Vagina (tissue), 2 donors: ENCODE results near the gene ADD3. TPM values are rescaled to one million over a fixed set of nuclear protein-coding genes. Genes with fewer than 3 reads are reported as not detected.
A peak's percentile ranks its signal among the peaks of the same experiment; 100 is the strongest.

Source experiments
- DNase-seq, 2 donors: peaks; one replicate each; pipeline ENCODE4 v3.0.0-alpha.2; 2017; ENCODE audit errors: extremely low spot score in 2 of 2
- H3K27ac ChIP-seq: fragments of 200-600 bp; sonication (generic); one replicate; pipeline ENCODE4 v1.5.1; 2019
- H3K27me3 ChIP-seq: fragments of 200-600 bp; sonication (generic); one replicate; pipeline ENCODE4 v1.5.1; 2019
- H3K36me3 ChIP-seq, 2 donors: fragments of 200-600 bp; sonication (generic); one replicate each; pipeline ENCODE4 v1.5.1; 2017 to 2019
- H3K4me1 ChIP-seq: fragments of 200-600 bp; sonication (generic); one replicate; pipeline ENCODE4 v1.5.1; 2019
- H3K4me3 ChIP-seq, 2 donors: fragments of 200-600 bp; sonication (generic); 1 replicate in 1 of 2; 2 replicates in 1 of 2; pipeline ENCODE4 v1.5.1; 2016 to 2019
- H3K9me3 ChIP-seq: fragments of 200-600 bp; sonication (generic); one replicate; pipeline ENCODE4 v1.5.1; 2019
- CTCF ChIP-seq, 3 experiments: fragments of 450-650 bp in 2 of 3; fragments of 200-600 bp in 1 of 3; sonication (generic) in 1 of 3; IDR thresholded peaks; one replicate each; pipeline ENCODE4 v1.5.1; 2017 to 2019; ENCODE audit warnings: antibody characterized with exemption in 3 of 3, mild to moderate bottlenecking in 2 of 3, moderate library complexity in 2 of 3
- POLR2A ChIP-seq, 2 donors: fragments of 450-650 bp; IDR thresholded peaks; one replicate each; pipeline ENCODE4 v1.6.1; 2017; ENCODE audit warnings: antibody characterized with exemption in 2 of 2, mild to moderate bottlenecking in 2 of 2, moderate library complexity in 2 of 2
- POLR2AphosphoS5 ChIP-seq, 2 donors: sonication (generic); formaldehyde crosslinking; IDR thresholded peaks; one replicate each; pipeline ENCODE4 v1.9.0; 2017; ENCODE audit warnings: antibody characterized with exemption in 2 of 2, mild to moderate bottlenecking in 2 of 2, low read depth in 1 of 2; ENCODE audit not compliant: insufficient read depth in 1 of 2
- intact Hi-C: fragments of 100-400 bp; cut with DNase I; formaldehyde crosslinking; loops from one replicate; pipeline ENCODE4 v1.15.1; 2023
- total RNA-seq: library from RNA; depleted of rRNA; stranded (reverse); fragments of >200 nt; gene quantifications from one replicate; pipeline ENCODE4 v1.2.3, GENCODE V29; 2016

The ADD3 gene
- total RNA-seq = 114 TPM

DNA sequence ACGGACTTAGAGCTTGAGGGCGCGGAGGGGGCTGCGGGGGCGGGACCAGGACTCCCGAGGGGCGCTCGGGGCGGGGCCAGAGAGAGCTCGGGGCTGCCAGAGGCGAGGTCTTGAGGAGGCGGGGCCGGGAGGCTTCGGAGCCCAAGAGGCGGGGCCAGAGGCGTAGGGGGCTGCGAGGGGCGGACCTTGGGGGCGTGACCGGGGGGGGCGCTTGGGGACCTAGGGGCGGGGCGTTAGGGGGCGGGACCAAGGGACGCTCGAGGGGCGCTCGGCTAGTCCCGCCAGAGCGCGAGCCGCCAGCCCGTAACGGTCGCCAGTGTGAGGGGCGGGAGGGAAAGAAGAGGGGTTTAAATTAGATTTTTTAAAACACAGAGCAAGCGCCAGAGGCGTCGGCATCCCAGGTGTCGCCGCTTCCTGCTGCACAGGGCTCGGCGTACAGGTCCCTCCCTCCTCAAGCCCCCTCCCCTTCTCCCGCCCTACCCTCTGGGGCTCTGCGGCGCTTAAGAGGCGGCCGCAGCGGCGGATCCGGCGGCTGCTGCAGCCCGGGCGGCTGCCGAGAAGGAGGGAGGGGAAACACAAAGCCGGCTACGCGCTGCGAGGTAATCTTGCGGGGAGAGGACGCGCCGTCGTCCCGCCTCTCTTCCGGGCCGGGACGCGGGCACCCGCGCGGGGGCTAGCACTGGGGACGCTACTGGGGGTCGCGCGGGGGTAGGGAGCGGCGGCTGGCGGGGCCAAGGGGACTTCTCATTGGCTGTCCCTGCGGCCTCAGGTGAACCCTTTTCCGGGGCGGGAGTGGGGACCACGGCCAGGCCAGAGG, at the start of gene ADD3:
Gene ADD3 (plus strand): TSS at position 284 of the 817 bp plus-strand sequence. CDS start 92,670 bp downstream, outside the sequence.
- no peaks in the 10 kb centered on the region for H3K36me3 ChIP-seq
- H3K27ac ChIP-seq = peak within 1 kb of the TSS; percentile 95
- intact Hi-C loops = loop anchor here (10.0 kb wide), 1 partner anchor 113 kb away; no protein-coding TSS in a partner anchor
- no peak for DNase-seq
- peaks cover 72% of the 10 kb centered on the region for H3K4me1 ChIP-seq
- H3K9me3 ChIP-seq = no peaks in the 10 kb centered on the region
- no peaks in the 10 kb centered on the region for H3K27me3 ChIP-seq
- TF ChIP-seq CTCF (IDR thresholded peaks at IDR 0.05) (no peak), POLR2A (IDR thresholded peaks at IDR 0.05) (peak in 1 of 2 donors; percentile 54), POLR2AphosphoS5 (IDR thresholded peaks at IDR 0.05; ENCODE audit: insufficient read depth in 1 of 2, low read depth in 1 of 2) (peak in 1 of 2 donors; percentile 87)
- H3K4me3 ChIP-seq = peak within 1 kb of the TSS; percentile 74 to 99

DNA sequence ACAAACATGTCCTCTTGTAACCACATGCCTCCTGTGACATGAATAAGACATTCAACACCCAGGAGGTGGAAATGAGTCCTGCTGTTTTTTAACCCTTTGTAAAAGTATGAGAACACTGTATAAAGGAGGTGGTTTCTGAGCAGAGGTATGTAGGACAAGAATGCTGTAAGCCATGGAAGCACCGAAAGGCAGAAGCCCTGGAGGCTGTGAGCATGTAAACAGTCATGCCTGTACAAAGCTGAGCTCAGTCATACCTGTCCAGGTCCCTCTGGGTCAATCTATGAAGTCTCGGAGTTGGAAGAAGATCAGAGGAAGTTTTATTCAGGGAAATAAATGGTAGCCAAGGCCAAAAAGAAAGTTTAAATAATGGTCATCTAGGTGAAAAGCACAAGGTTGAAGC, 49.7 kb upstream of the ADD3 start:
- H3K4me1 ChIP-seq = no peaks in the 10 kb centered on the region
- no peak overlapping the region for H3K27ac ChIP-seq
- no peaks in the 10 kb centered on the region for H3K27me3 ChIP-seq
- H3K36me3 ChIP-seq = no peaks in the 10 kb centered on the region
- no peaks in the 10 kb centered on the region for H3K9me3 ChIP-seq
- no peak for TF ChIP-seq POLR2AphosphoS5 (IDR thresholded peaks at IDR 0.05; ENCODE audit: insufficient read depth in 1 of 2, low read depth in 1 of 2)
- TF ChIP-seq CTCF (IDR thresholded peaks at IDR 0.05) = no peak
- TF ChIP-seq POLR2A (IDR thresholded peaks at IDR 0.05) = no peak
- H3K4me3 ChIP-seq = no peak overlapping the region
- DNase-seq = no peak
- intact Hi-C loops = no loop called here

DNA sequence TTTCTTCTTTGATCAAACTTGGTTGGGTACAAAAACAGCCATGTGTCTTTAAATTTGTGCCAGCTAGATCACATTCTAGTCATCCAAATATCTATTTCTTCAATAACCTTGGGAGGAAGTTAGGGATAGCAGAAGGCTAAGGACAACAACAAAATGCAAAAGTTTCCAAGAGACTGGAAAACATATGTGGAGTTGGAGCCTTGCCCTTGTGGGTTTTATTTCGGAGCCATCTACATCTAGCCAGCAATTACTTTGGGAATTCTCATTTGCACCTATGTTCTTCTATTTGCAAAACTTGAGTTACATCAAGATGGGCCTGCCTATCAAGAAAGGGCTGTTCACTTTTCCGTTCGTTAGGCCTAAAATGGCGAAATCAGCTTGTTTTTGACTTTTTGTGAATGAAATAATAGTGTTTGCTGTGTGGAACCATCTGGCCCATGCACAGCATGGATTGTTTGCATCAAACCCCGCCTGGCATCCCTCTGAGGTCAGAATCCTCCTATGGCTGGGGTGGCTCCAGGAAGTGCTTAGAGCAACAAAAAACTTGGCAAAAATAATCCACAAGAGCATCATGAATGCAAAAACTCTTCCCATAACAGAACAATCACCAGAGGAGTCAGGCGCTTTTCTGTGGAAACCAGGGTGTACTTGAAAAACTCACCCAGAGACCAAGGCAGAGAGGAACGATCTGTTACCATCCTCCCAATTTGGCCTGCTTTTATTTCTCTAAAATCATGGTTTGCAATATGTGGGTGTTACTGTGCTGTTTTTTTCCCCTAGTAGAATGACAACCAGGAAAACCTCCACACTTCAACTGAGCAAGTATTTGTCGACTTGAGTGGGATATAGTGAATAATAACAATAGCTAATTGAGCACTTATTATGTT, 48.3 kb upstream of the ADD3 start:
- no peak for DNase-seq
- intact Hi-C loops = no loop called here

GRCh38 chr10:109960682-109961081, 47.1 kb upstream of the ADD3 start:
- no peaks in the 10 kb centered on the region for H3K9me3 ChIP-seq
- H3K4me3 ChIP-seq = no peak overlapping the region
- H3K27ac ChIP-seq = no peak overlapping the region
- intact Hi-C loops = no loop called here
- TF ChIP-seq POLR2AphosphoS5 (IDR thresholded peaks at IDR 0.05; ENCODE audit: insufficient read depth in 1 of 2, low read depth in 1 of 2) (no peak), POLR2A (IDR thresholded peaks at IDR 0.05) (no peak), CTCF (IDR thresholded peaks at IDR 0.05) (no peak)
- no peaks in the 10 kb centered on the region for H3K4me1 ChIP-seq
- H3K27me3 ChIP-seq = no peaks in the 10 kb centered on the region
- no peaks in the 10 kb centered on the region for H3K36me3 ChIP-seq
- DNase-seq = no peak

More for the DNA sequence above, 48.3 kb upstream of the ADD3 start:
- no peaks in the 10 kb centered on the region for H3K36me3 ChIP-seq
- no peak for TF ChIP-seq POLR2AphosphoS5 (IDR thresholded peaks at IDR 0.05; ENCODE audit: insufficient read depth in 1 of 2, low read depth in 1 of 2)
- no peaks in the 10 kb centered on the region for H3K4me1 ChIP-seq
- no peak overlapping the region for H3K27ac ChIP-seq
- H3K4me3 ChIP-seq = no peak overlapping the region
- H3K27me3 ChIP-seq = no peaks in the 10 kb centered on the region
- H3K9me3 ChIP-seq = no peaks in the 10 kb centered on the region

DNA sequence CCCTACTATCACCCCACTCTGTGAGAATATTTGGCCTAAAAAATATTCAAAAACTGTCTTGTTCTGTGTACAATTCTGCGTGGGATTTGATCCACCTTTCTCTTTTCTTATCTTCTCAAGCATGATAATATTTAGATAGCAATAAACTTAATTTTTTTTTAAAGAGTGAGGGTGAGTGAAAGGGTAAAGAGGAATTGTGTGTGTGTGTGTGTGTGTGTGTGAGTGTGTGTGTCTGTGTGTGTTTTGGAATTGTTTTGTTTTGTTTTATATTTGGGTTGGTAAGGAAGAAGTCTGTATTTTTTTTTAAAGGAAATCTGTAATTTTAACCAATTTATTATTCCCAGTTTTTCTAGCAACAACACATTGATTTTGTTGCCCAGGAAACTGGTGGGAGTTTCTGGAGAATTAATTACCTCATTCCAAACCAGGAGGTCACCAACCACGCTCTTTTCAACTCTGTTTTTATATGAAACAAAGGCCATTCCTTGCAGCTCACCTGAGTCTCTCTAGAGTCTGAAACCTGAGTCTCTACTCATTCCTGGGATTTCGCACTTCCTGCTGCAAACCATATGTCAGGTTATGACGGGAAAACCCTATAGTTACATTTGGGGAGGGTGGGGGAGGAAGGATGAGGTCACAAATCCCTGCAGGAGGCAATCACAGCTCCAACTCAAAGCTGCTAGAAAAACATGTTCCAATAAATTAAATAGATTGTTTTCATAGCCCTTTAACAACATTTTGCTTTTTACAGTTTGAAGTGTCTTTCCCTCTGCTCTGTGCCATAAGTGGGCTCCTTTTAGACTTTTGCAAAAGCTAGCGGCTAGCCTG, 46.4 kb upstream of the ADD3 start:
- no peak for DNase-seq
- no peak for TF ChIP-seq CTCF (IDR thresholded peaks at IDR 0.05)
- TF ChIP-seq POLR2A (IDR thresholded peaks at IDR 0.05) = no peak
- no peak for TF ChIP-seq POLR2AphosphoS5 (IDR thresholded peaks at IDR 0.05; ENCODE audit: insufficient read depth in 1 of 2, low read depth in 1 of 2)
- Histone ChIP-seq H3K27ac (peak overlapping the region; percentile 15), H3K4me3 (no peak overlapping the region), H3K27me3 (no peaks in the 10 kb centered on the region), H3K36me3 (no peaks in the 10 kb centered on the region), H3K9me3 (no peaks in the 10 kb centered on the region), H3K4me1 (no peaks in the 10 kb centered on the region)
- intact Hi-C loops = no loop called here
